Stimulated activated CD4-positive, alpha-beta T cell treated with anti-CD3 and anti-CD28 coated beads, Interleukin-1b, Interleukin-23, amount 100 ng/mL, for 24 hours (primary cell): Measurements from ENCODE around the gene NEB.
"Not testable (repeated sequence)": the region's sequence is repeated elsewhere in the genome, so short reads cannot be mapped to it uniquely, and the experiment has no call there.

ENCODE experiments used
- DNase-seq, 4 experiments: peaks; one replicate each; pipeline ENCODE4 v3.0.0-alpha.2; 2020; ENCODE audit warnings: low read depth in 4 of 4, low spot score in 1 of 4

Gene NEB

GRCh38 chr2:151698134-151698533 is 36.1 kb downstream of the NEB start:
- not testable (repeated sequence) for DNase-seq

- no peak for DNase-seq
Measured at GRCh38 chr2:151695778-151696177, 38.5 kb downstream of the NEB start.

- no peak for DNase-seq
Measured at GRCh38 chr2:151691631-151692030, 42.6 kb downstream of the NEB start.

- DNase-seq = no peak
Measured at GRCh38 chr2:151688719-151689118, 45.6 kb downstream of the NEB start.

GRCh38 chr2:151682459-151683003 is 51.7 kb downstream of the NEB start:
- DNase-seq = no peak

GRCh38 chr2:151681051-151681450 is 53.2 kb downstream of the NEB start:
- no peak for DNase-seq

- DNase-seq = no peak
Measured at GRCh38 chr2:151679994-151680393, 54.3 kb downstream of the NEB start.

GRCh38 chr2:151678849-151679248 is 55.4 kb downstream of the NEB start:
- no peak for DNase-seq

- no peak for DNase-seq
Measured at GRCh38 chr2:151673016-151673415, 61.3 kb downstream of the NEB start.

GRCh38 chr2:151672277-151672676 is 62.0 kb downstream of the NEB start:
- no peak for DNase-seq

- no peak for DNase-seq
Measured at GRCh38 chr2:151670846-151671597, 63.3 kb downstream of the NEB start.

GRCh38 chr2:151670346-151670745 is 63.9 kb downstream of the NEB start:
- no peak for DNase-seq

GRCh38 chr2:151669585-151670081 is 64.6 kb downstream of the NEB start:
- no peak for DNase-seq

GRCh38 chr2:151668737-151669136 is 65.5 kb downstream of the NEB start:
- no peak for DNase-seq

GRCh38 chr2:151665959-151666358 is 68.3 kb downstream of the NEB start:
- DNase-seq = no peak

- DNase-seq = no peak
Measured at GRCh38 chr2:151664520-151664919, 69.8 kb downstream of the NEB start.

- DNase-seq = no peak
Measured at GRCh38 chr2:151661625-151662024, 72.7 kb downstream of the NEB start.

GRCh38 chr2:151658081-151658480 is 76.2 kb downstream of the NEB start:
- no peak for DNase-seq

GRCh38 chr2:151657667-151658076 is 76.6 kb downstream of the NEB start:
- DNase-seq = no peak

- DNase-seq = no peak
Measured at GRCh38 chr2:151655663-151656398, 78.4 kb downstream of the NEB start.

GRCh38 chr2:151654891-151655290 is 79.4 kb downstream of the NEB start:
- no peak for DNase-seq

GRCh38 chr2:151654085-151654484 is 80.2 kb downstream of the NEB start:
- DNase-seq = no peak
